ENCODE results near the gene EPHB6.

The EPHB6 gene

GRCh38 chr7:142879060-142879459, 24.2 kb downstream of the EPHB6 start:
- DNase-seq (ENCODE audit: low read depth in 2 of 2) = no peak

- DNase-seq (ENCODE audit: low read depth in 2 of 2) = no peak
These were observed 26.1 kb downstream of the EPHB6 start for GRCh38 chr7:142880876-142881505.

GRCh38 chr7:142881586-142882337, 26.9 kb downstream of the EPHB6 start:
- no peak for DNase-seq (ENCODE audit: low read depth in 2 of 2)

GRCh38 chr7:142882338-142882678, 27.4 kb downstream of the EPHB6 start:
- DNase-seq (ENCODE audit: low read depth in 2 of 2) = no peak

- no peak for DNase-seq (ENCODE audit: low read depth in 2 of 2)
These were observed 28.3 kb downstream of the EPHB6 start for GRCh38 chr7:142883145-142883544.

- no peak for DNase-seq (ENCODE audit: low read depth in 2 of 2)
These were observed 28.9 kb downstream of the EPHB6 start for GRCh38 chr7:142883571-142884285.

- no peak for DNase-seq (ENCODE audit: low read depth in 2 of 2)
These were observed 29.4 kb downstream of the EPHB6 start for GRCh38 chr7:142884286-142884640.

GRCh38 chr7:142885311-142886230, 30.7 kb downstream of the EPHB6 start, which contains the start of gene TRPV6:
Gene TRPV6 (minus strand): TSS chr7:142885745.
- DNase-seq (ENCODE audit: low read depth in 2 of 2) = no peak

GRCh38 chr7:142886866-142887265, 32.0 kb downstream of the EPHB6 start:
- DNase-seq (ENCODE audit: low read depth in 2 of 2) = no peak

GRCh38 chr7:142887282-142888015, 32.6 kb downstream of the EPHB6 start:
- no peak for DNase-seq (ENCODE audit: low read depth in 2 of 2)

GRCh38 chr7:142889816-142890215, 34.9 kb downstream of the EPHB6 start:
- DNase-seq (ENCODE audit: low read depth in 2 of 2) = no peak

- no peak for DNase-seq (ENCODE audit: low read depth in 2 of 2)
These were observed 36.1 kb downstream of the EPHB6 start for GRCh38 chr7:142890874-142891485.

GRCh38 chr7:142891490-142892082, 36.7 kb downstream of the EPHB6 start:
- DNase-seq (ENCODE audit: low read depth in 2 of 2) = no peak

GRCh38 chr7:142892951-142893350, 38.1 kb downstream of the EPHB6 start:
- DNase-seq (ENCODE audit: low read depth in 2 of 2) = no peak

- no peak for DNase-seq (ENCODE audit: low read depth in 2 of 2)
These were observed 39.5 kb downstream of the EPHB6 start for GRCh38 chr7:142894112-142894984.

- DNase-seq (ENCODE audit: low read depth in 2 of 2) = no peak
These were observed 40.2 kb downstream of the EPHB6 start for GRCh38 chr7:142894985-142895593.

GRCh38 chr7:142896151-142896550, 41.3 kb downstream of the EPHB6 start:
- no peak for DNase-seq (ENCODE audit: low read depth in 2 of 2)

- no peak for DNase-seq (ENCODE audit: low read depth in 2 of 2)
These were observed 42.0 kb downstream of the EPHB6 start for GRCh38 chr7:142896741-142897379.

Measured in activated CD8-positive, alpha-beta memory T cell treated with anti-CD3 and anti-CD28 coated beads for 4 hours (primary cell).